HG03442 (cell line): Measurements from ENCODE around the gene NSRP1.
"Not testable (repeated sequence)": the region's sequence is repeated elsewhere in the genome, so short reads cannot be mapped to it uniquely, and the experiment has no call there.

Source experiments
- ATAC-seq: cut with Tn5 transposase; IDR thresholded peaks from one replicate; pipeline ENCODE4 v1.9.1; 2021; ENCODE audit warnings: mild to moderate bottlenecking, moderate library complexity; ENCODE audit not compliant: unreplicated experiment

Gene NSRP1

GRCh38 chr17:30220414-30220813 lies 103.8 kb downstream of the NSRP1 start:
- no peak for ATAC-seq

GRCh38 chr17:30221346-30221745 lies 104.7 kb downstream of the NSRP1 start:
- no peak for ATAC-seq

GRCh38 chr17:30222251-30222650 lies 105.6 kb downstream of the NSRP1 start:
- no peak for ATAC-seq

DNA sequence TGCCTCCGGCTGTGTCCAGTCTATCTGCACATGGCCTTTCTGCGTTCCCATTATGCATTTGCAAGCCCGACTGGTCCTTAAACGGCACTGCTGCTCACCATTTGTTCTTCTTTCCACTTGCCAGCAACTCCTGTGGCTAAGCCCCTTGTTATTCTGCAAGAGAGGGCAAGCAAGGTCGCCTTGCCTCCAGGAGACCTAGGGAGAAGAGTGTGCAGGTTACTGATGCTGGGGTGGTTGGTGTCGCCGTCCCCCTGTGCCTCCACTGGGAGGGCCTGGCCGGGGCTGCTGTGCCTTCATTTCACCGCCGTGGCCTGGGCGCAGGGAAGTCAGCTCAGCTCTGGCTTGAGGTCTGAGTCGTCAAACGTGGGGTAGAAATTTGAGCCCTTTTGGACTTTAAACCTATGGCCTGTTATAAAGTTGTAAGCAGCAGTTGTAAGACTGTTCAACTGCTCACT lies 106.1 kb downstream of the NSRP1 start:
- no peak for ATAC-seq

DNA sequence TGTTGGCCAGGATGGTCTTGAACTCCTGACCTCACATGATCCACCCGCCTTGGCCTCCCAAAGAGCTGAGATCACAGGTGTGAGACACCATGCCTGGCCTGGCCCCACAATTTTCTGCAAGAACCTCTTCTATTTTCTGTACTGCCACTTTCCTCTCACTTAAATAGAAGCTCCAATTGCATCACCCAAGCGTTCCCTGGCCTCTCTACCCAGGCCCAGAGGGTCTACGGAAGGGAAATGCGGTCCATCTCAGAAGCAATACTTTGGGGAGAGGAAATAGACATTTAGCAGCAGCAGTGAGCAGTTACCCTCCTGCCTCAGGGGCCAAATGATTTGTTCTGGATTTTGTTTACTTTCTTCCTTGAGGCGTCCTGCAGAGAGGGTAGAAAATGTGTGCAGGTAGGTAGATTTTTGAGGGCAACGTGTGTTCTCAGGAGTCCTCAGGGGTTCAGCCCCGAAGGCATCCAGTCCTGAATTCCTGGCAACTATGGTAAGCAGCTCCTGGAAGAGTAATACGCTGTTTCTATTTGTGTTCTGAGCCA lies 107.9 kb downstream of the NSRP1 start:
- ATAC-seq: no peak

GRCh38 chr17:30225112-30225511 lies 108.5 kb downstream of the NSRP1 start:
- ATAC-seq: no peak

GRCh38 chr17:30225919-30226553 lies 109.4 kb downstream of the NSRP1 start:
- no peak for ATAC-seq

- no peak for ATAC-seq
Observed at GRCh38 chr17:30226878-30227277, 110.3 kb downstream of the NSRP1 start.

GRCh38 chr17:30228011-30228410 lies 111.4 kb downstream of the NSRP1 start:
- no peak for ATAC-seq

GRCh38 chr17:30229012-30229411 lies 112.4 kb downstream of the NSRP1 start:
- no peak for ATAC-seq

GRCh38 chr17:30230009-30230408 lies 113.4 kb downstream of the NSRP1 start:
- ATAC-seq: not testable (repeated sequence)

GRCh38 chr17:30230596-30231125 lies 114.0 kb downstream of the NSRP1 start:
- ATAC-seq: no peak

GRCh38 chr17:30232015-30232823 lies 115.6 kb downstream of the NSRP1 start:
- no peak for ATAC-seq

GRCh38 chr17:30232824-30233427 lies 116.3 kb downstream of the NSRP1 start:
- no peak for ATAC-seq

- no peak for ATAC-seq
Observed at GRCh38 chr17:30234296-30234695, 117.7 kb downstream of the NSRP1 start.

DNA sequence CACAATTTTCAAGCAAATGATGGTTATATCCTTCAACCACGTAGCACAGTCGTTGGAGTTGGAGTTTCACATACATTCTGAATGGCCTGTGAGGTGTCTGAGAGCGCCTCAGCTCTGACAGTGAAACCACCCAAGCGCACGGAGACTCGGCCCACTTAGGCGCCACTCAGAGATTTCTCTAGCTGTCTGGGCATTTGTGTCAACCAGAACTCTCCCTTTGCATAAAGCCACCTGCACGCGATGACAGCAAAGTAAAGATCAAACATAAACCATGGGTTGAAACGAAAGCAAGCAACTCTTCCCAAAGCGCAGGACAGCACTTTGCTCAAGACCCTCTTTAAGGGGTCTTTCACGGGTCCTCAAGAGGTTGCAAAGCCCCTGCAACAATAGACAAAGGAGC lies 118.3 kb downstream of the NSRP1 start:
- ATAC-seq: no peak

- ATAC-seq: no peak
Observed at GRCh38 chr17:30235386-30236296, 119.0 kb downstream of the NSRP1 start, which contains the start of gene SLC6A4. SLC6A4 (minus strand) TSS chr17:30235697; CDS start chr17:30221958, 13,739 bp downstream.
